Stimulated activated CD8-positive, alpha-beta memory T cell treated with anti-CD3 and anti-CD28 coated beads, Interleukin-2, amount 100 ng/mL, for 48 hours (primary cell): ENCODE data around the gene DIP2A.
"Not testable (repeated sequence)": the region's sequence is repeated elsewhere in the genome, so short reads cannot be mapped to it uniquely, and the experiment has no call there.

Source experiments
- DNase-seq, 2 donors: peaks; one replicate each; pipeline ENCODE4 v3.0.0-alpha.2; 2020; ENCODE audit warnings: low read depth in 2 of 2

DIP2A gene

GRCh38 chr21:46452710-46453109 is 6.0 kb upstream of the DIP2A start:
- DNase-seq: no peak

DNA sequence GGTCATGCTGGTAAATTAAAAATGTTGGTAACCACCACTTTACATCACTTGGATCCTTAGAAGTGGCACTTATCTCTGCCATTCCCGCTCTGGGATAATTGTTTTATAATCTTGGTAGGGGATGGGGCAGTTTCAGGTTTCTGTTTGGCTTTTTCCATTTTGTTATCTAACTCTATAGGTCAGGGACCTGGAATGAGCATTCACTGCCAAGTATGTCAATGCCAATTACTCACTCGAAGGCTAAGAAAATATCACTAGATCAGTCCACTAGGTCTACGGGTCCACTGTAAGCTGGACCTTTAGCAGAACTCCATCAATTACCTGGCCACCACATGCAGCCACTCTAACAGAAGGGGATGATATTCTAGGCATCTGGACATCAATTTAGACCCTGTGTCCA is 4.5 kb upstream of the DIP2A start:
- no peak for DNase-seq

- DNase-seq: no peak
These were observed 3.9 kb upstream of the DIP2A start for GRCh38 chr21:46454634-46455390.

DNA sequence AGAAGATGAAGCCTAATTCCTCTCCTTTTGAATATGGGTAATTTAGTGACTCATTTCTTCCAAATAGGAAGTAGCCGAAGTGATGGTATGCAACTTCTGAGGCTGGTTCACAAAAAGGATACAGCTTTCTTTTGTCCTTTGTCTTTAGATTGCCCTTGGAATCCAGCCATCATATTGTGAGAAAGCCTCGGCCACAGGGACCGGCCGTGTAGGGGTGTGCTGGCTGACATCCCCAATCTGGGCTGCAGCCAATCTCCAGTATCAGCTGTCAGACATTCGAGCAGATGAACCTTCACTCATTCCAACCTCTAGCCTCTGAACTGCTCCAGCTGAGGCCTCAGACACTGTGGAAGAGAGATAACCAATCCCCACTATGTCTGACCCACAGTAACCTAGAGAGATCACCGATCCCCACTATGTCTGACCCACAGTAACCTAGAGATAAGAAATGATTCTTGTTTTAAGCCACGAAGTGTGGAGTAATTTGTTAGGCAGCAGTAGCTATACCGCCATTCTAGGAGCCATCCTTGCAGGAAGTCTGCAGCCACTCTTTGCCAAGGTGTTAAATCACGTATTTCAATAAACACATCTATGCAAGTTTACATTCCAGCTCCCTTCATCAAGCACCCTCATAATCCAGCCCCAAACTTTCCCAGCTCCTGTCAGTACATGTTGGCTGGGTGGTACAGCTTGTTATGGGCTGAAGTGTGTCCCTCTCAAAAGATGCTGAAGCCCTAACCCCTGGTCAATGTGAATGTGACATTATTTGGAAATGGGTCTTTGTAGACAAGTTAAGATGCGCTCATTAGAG is 2.9 kb upstream of the DIP2A start:
- DNase-seq: no peak

DNA sequence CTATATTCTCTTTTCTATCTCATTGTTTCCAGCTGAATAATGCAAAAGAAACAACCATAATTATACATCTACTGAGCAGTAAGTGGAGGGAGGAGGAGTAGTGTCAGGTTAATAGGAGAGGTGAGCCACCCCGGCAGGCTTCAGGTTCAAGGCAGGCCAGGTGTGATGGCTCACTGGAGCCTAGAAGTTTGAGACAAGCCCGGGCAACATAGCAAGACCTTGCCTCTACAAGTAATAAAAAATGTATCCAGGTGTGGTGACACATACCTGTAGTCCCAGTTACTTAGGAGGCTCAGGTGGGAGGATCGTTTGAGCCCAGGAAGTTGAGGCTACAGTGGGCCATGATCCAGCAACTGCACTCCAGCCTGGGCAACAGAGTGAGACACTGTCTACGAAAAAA is 1.9 kb upstream of the DIP2A start:
- DNase-seq: no peak

DNA sequence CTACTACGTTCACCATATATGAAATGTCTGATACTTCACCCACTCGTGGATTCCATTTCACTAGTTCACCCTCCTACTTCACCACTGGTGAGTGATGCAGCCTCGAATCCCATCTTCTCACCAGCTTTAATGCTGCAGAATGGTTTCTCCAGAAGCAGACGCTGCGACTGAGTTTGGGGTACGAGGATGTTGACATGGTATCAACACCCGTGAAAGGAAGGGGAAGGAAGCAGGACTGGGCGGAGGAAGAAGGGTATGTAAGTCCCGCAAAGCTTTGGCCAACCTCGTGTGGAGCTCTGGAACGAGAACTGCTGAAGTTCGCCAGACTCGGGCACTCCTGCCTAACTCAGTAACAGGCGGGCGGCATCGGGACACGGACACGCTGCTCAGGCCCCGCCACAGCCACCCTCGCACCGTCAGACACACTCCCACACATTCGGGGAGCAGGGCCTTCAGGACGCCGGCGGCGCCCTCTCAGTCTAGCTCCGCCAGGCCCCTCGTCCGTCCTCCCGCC is 833 bp upstream of the DIP2A start:
- peak; percentile 13 to 30 for DNase-seq

DNA sequence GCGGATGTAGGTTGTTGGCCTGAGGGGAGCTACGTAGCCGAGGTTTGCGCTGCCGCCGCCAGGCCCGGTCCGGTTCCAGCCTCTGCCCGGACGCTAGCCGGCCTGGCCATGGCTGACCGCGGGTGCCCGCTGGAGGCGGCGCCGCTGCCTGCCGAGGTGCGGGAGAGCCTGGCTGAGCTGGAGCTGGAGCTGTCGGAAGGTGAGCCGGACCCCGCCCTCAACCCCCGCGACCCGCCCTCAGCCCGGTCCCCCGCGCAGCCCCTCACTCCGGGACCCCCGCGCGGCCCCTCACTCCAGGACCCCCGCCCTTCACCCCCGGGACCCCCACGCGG is 299 bp downstream of the DIP2A start:
- no peak for DNase-seq

- DNase-seq: no peak
These were observed 843 bp downstream of the DIP2A start for GRCh38 chr21:46459356-46460112.

DNA sequence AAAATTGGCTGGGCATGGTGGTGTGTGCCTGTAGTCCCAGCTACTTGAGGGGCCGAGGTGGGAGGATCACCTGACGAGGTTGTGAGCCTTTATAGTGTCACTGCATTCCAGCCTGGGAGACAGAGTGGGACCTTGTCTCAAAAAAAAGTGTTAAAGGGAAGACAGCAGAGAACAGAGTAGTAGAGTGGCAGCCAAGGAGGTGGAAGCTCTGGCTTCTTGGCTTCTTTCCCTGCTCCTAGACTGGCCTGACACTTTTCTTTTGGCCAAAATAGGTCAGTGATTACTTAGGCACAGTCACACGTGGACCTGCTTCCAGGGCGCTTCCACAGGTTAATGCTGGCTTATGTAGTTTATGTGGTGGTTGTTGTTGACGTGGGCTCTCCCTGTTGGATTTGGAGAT is 3.2 kb downstream of the DIP2A start:
- no peak for DNase-seq

DNA sequence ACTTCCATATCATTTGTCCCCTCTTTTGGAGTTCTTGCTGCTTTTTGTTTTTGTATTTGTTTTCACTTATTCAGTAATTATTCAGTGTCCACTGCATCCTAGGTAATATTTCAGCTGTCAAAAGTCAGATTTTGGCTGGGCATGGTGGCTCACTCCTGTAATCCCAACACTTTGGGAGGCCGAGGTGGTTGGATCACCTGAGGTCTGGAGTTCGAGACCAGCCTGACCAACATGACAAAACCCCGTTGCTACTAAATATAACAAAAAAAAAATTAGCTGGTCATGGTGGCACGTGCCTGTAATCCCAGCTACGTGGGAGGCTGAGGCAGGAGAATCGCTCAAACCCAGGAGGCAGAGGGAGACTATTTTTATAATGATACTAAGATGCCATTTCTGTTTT is 6.5 kb downstream of the DIP2A start:
- DNase-seq: not testable (repeated sequence)

GRCh38 chr21:46465651-46466050 is 7.0 kb downstream of the DIP2A start:
- DNase-seq: no peak

DNA sequence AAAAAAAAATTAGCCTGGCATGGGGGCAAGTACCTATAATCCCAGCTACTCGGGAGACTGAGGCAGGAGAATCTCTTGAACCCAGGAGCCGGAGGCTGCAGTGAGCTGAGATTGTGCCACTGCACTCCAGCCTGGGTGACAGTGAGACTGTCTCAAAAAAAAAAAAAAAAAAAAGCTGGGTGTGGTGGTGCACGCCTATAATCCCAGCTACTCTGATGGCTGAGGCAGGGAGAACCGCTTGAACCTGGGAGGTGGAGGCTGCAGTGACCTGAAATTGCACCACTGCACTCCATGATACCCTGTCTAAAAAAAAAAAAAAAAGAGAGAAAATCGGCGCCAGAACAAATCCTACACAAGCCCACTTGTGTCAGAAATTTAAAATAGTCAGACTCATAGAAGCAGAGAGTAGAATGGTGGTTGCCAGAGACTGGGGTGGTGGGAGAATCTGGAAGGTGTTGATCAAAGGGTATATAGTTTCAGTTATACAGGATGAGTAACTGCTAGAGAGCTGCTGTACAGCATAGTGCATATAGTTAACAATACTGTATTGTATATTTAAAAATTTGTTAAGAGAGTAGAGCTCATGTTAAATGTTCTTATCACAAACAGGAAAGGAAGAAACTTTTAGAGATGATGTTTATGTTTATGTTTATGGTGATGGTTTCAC is 9.6 kb downstream of the DIP2A start:
- DNase-seq: no peak

DNA sequence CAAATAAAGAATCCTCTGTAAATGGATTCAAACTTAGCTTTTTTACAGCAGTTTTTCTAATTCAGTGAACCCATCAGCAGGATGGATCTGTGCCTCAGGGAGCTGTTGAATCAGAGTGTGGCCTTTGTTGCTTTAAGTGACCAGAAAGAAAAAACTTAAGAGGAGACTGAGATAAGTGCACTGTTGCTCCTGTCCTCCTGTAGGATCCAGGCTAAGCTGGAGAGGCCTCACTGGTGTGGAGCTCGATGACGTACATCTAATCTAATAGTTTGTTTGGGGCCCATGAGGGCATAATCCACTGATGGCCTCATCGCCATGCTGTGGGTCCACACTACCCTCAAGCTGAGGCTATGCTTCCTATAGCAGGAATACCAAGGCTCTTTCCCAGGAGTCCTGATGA is 10.6 kb downstream of the DIP2A start:
- DNase-seq: no peak

GRCh38 chr21:46471514-46471913 is 12.8 kb downstream of the DIP2A start:
- DNase-seq: no peak

GRCh38 chr21:46472246-46472645 is 13.6 kb downstream of the DIP2A start:
- DNase-seq: no peak

DNA sequence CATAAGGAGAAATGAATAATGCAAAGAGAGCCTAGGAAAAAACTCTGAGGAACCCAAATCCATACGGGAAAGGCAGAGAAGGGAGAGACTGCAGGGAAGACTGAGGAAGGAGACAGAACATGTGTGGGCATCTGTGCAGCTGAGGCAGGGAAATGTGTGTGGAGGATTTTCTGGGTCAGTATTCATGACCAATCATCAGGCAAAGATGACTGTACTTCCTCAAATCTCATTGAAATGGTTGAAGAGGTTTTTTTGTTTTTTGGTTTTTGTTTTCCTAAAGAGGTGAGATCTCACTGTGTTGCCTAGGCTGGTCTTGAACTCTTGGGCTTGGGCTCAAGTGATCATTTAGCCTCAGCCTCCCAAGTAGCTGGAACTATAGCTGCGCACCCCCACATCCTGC is 15.7 kb downstream of the DIP2A start:
- no peak for DNase-seq

- DNase-seq: no peak
These were observed 16.6 kb downstream of the DIP2A start for GRCh38 chr21:46475296-46475695.

GRCh38 chr21:46477765-46478164 is 19.1 kb downstream of the DIP2A start:
- no peak for DNase-seq

GRCh38 chr21:46478910-46479309 is 20.2 kb downstream of the DIP2A start:
- no peak for DNase-seq

- DNase-seq: no peak
These were observed 21.8 kb downstream of the DIP2A start for GRCh38 chr21:46480466-46480865.

GRCh38 chr21:46482225-46482845 is 23.6 kb downstream of the DIP2A start:
- no peak for DNase-seq
